ENCODE data around the gene UCP1. TPM values are rescaled to one million over a fixed set of nuclear protein-coding genes. Genes with fewer than 3 reads are reported as not detected.

The UCP1 gene
- total RNA-seq, 6 donors from 2014 or later, result not detected

DNA sequence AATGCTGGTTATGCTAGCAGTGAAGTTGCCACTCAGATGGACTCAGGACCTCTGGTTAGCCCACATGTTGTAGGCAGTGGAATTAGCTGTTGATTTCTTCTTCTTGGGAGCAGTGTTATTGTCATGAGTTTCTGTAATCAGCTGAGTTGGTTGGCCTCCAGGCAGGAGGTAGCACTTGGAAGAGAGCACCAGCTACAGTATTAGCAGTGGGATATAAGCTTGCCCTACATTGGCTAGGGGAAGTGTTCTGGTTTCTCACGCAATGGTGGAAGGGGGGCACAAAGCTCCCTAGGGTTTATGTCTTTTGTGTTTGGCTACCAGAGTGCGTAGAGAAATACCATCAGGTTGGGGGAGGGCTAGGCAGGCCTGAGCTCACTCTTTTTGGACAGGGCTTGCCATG, 34.0 kb upstream of the UCP1 start:
- H3K4me3 ChIP-seq, result no peak overlapping the region
- no peaks in the 10 kb centered on the region for H3K36me3 ChIP-seq
- no peak overlapping the region for H3K27ac ChIP-seq
- 82 to 93% methylated on average over 2 of the region's 2 CpGs for WGBS, 2 donors
- no peaks in the 10 kb centered on the region for H3K9me3 ChIP-seq
- no peak for TF ChIP-seq POLR2AphosphoS5 (IDR thresholded peaks at IDR 0.05)
- TF ChIP-seq, protein P1, sequence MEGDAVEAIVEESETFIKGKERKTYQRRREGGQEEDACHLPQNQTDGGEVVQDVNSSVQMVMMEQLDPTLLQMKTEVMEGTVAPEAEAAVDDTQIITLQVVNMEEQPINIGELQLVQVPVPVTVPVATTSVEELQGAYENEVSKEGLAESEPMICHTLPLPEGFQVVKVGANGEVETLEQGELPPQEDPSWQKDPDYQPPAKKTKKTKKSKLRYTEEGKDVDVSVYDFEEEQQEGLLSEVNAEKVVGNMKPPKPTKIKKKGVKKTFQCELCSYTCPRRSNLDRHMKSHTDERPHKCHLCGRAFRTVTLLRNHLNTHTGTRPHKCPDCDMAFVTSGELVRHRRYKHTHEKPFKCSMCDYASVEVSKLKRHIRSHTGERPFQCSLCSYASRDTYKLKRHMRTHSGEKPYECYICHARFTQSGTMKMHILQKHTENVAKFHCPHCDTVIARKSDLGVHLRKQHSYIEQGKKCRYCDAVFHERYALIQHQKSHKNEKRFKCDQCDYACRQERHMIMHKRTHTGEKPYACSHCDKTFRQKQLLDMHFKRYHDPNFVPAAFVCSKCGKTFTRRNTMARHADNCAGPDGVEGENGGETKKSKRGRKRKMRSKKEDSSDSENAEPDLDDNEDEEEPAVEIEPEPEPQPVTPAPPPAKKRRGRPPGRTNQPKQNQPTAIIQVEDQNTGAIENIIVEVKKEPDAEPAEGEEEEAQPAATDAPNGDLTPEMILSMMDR (IDR thresholded peaks at IDR 0.05), result no peak
- TF ChIP-seq EP300 (IDR thresholded peaks at IDR 0.05), result no peak
- TF ChIP-seq POLR2A (IDR thresholded peaks at IDR 0.05), result no peak
- ATAC-seq (ENCODE audit: low FRiP score in 2 of 2) (no peak), DNase-seq (no peak)
- no peaks in the 10 kb centered on the region for H3K27me3 ChIP-seq
- H3K4me1 ChIP-seq, result no peaks in the 10 kb centered on the region

DNA sequence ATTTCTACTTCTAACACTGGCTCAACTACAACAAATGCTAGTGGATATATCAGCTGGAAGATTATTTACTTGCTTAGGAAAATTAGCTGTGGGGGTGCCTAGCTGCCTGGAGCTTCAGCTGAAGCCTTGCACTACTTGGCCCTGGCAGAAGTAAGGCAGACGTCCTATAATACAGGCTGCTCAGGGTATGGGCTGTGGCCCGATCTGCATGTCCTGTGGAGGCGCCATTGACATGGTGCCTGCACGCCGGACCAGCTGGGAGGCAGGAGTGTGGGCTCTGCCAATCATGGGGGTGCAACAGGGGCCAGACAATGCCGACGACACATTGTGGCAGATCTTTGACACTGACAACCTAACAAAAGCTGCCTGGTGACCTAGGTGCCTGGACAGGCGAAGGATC, 31.6 kb upstream of the UCP1 start:
- Histone ChIP-seq H3K27ac (no peak overlapping the region), H3K9me3 (no peaks in the 10 kb centered on the region), H3K4me1 (no peaks in the 10 kb centered on the region), H3K4me3 (no peak overlapping the region), H3K27me3 (no peaks in the 10 kb centered on the region), H3K36me3 (no peaks in the 10 kb centered on the region)
- DNase-seq, result peak in 1 of 2 donors; percentile 15
- no peak for ATAC-seq (ENCODE audit: low FRiP score in 2 of 2)
- TF ChIP-seq, protein P1 (IDR thresholded peaks at IDR 0.05), result no peak
- TF ChIP-seq POLR2AphosphoS5 (IDR thresholded peaks at IDR 0.05), result no peak
- TF ChIP-seq EP300 (IDR thresholded peaks at IDR 0.05), result no peak
- no peak for TF ChIP-seq POLR2A (IDR thresholded peaks at IDR 0.05)
- WGBS, 2 donors, result 90 to 91% methylated on average over 2 to 8 of the region's 8 CpGs

DNA sequence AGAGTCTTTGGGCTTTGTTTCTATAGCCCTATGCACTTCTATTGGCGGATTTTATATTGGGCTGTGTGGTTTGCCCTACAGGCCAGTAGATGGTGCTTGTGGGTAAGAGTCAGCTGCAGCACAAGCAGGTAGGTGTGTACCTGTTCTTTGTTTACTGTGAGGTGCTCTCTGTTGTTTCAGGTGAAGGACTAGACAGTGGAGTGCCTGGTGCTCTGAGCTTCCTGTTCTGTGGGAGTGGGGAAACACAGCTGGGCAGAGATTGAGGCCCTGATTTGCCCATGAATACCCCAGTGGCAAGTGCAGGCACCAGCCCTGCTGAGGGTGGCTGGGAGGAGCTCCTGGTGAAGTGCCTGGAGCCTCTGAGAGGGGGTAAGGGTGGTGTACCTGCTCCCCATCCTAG, 26.3 kb upstream of the UCP1 start:
- no peak for DNase-seq
- Histone ChIP-seq H3K27me3 (no peaks in the 10 kb centered on the region), H3K36me3 (no peaks in the 10 kb centered on the region), H3K4me3 (no peak overlapping the region), H3K9me3 (no peaks in the 10 kb centered on the region), H3K4me1 (no peaks in the 10 kb centered on the region), H3K27ac (no peak overlapping the region)
- 84 to 100% methylated on average over 1 of the region's 1 CpG for WGBS, 2 donors
- no peak for TF ChIP-seq POLR2AphosphoS5 (IDR thresholded peaks at IDR 0.05)
- TF ChIP-seq, protein P1 (IDR thresholded peaks at IDR 0.05), result peak in 5 of 6 experiments; percentile 21 to 57 (median 45)
- ATAC-seq (ENCODE audit: low FRiP score in 2 of 2), result peak; percentile 21 to 57

DNA sequence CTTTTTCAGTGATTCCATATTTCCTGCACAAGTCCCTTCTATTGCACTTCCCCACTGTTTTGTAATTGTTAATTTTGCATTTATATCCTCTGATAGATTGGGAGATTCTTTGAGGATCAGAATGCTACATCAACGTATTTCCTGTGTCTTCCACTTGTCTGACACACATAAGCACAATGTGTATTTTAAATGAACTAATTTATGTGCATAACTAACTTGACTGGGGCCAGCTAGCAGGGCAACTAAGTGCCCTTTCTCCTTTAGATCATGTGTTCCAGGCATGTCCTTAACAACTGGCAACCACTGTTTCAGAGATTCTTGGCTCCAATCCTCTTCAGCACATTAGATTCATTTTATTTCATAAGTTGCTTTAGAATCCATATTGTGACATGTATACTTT, 15.7 kb upstream of the UCP1 start:
- Histone ChIP-seq H3K9me3 (no peaks in the 10 kb centered on the region), H3K27me3 (peaks cover 0 to 1% (median 0%) of the 10 kb centered on the region in 4 donors), H3K4me1 (no peaks in the 10 kb centered on the region), H3K27ac (no peak overlapping the region), H3K36me3 (no peaks in the 10 kb centered on the region), H3K4me3 (no peak overlapping the region)
- DNase-seq (no peak), ATAC-seq (ENCODE audit: low FRiP score in 2 of 2) (no peak)
- TF ChIP-seq, protein P1 (IDR thresholded peaks at IDR 0.05), result no peak
- TF ChIP-seq POLR2A (IDR thresholded peaks at IDR 0.05) (no peak), POLR2AphosphoS5 (IDR thresholded peaks at IDR 0.05) (no peak), EP300 (IDR thresholded peaks at IDR 0.05) (no peak)
- WGBS, 2 donors, result 55 to 56% methylated on average over 1 of the region's 1 CpG

DNA sequence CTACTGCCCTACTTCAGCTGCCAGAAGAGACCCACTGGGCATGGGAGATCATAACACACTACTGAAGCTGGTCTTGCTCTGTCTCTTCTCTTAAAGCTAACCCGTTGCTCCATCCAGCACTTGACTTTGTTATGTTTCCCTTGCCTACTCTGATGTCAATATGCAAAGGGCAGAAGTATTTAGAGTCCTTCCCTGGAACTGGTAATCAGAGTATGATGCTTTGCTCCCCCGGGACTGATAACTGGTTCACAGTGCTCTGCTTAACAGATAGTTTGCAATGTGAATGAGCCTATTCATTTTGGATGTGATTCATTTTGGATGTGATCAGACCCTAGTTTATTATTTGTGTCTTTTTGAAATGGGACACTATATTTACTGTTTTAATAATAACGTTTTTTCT, 12.3 kb upstream of the UCP1 start:
- ATAC-seq (ENCODE audit: low FRiP score in 2 of 2) (no peak), DNase-seq (no peak)
- WGBS, 2 donors, result 63 to 76% methylated on average over 3 of the region's 3 CpGs
- no peaks in the 10 kb centered on the region for H3K36me3 ChIP-seq
- H3K9me3 ChIP-seq, result no peaks in the 10 kb centered on the region
- H3K4me3 ChIP-seq, result no peak overlapping the region
- H3K27me3 ChIP-seq, result peaks cover 0 to 7% (median 2%) of the 10 kb centered on the region in 4 donors
- TF ChIP-seq, protein P1 (IDR thresholded peaks at IDR 0.05), result no peak
- TF ChIP-seq EP300 (IDR thresholded peaks at IDR 0.05) (no peak), POLR2A (IDR thresholded peaks at IDR 0.05) (no peak), POLR2AphosphoS5 (IDR thresholded peaks at IDR 0.05) (no peak)
- no peaks in the 10 kb centered on the region for H3K4me1 ChIP-seq
- H3K27ac ChIP-seq, result no peak overlapping the region
